ENCODE measurements around the gene CDK3. TPM values are rescaled to one million over a fixed set of nuclear protein-coding genes. Genes with fewer than 3 reads are reported as not detected.
"Not testable (repeated sequence)": the region's sequence is repeated elsewhere in the genome, so short reads cannot be mapped to it uniquely, and the experiment has no call there.

The CDK3 gene
- total RNA-seq = 1 to 10 TPM; 2.4 to 6.6 (median 3.6) TPM

- intact Hi-C loops (cut with DNase I) = no loop called here
- H3K9me3 ChIP-seq = no peaks in the 10 kb centered on the region
- no peak for DNase-seq
- H3K4me3 ChIP-seq = no peak within 1 kb of the TSS
- H3K36me3 ChIP-seq = peaks cover 0 to 49% (median 0%) of the 10 kb centered on the region in 3 donors
- peak within 1 kb of the TSS in 3 of 4 donors; percentile 35 to 46 (median 38) for H3K27ac ChIP-seq
- H3K4me1 ChIP-seq = peaks cover 11 to 53% (median 26%) of the 10 kb centered on the region in 3 donors
- 40 to 53% methylated on average over 5 of the region's 21 CpGs for WGBS, 2 donors
- no peaks in the 10 kb centered on the region for H3K27me3 ChIP-seq
- TF ChIP-seq POLR2A (IDR thresholded peaks at IDR 0.05) (no peak), CTCF (IDR thresholded peaks at IDR 0.05) (no peak)
Observed at GRCh38 chr17:76000755-76001521, at the start of gene CDK3. Gene CDK3, plus strand, starts transcription at chr17:76000855. Its CDS starts 571 bp downstream, at chr17:76001426.

GRCh38 chr17:75950855-75951554 is 49.6 kb upstream of the CDK3 start:
- Histone ChIP-seq H3K36me3 (peaks cover 47 to 100% (median 65%) of the 10 kb centered on the region in 3 donors), H3K9me3 (no peaks in the 10 kb centered on the region), H3K4me1 (no peaks in the 10 kb centered on the region), H3K27me3 (no peaks in the 10 kb centered on the region), H3K27ac (no peak overlapping the region), H3K4me3 (no peak overlapping the region)
- 73 to 92% methylated on average over 7 to 8 of the region's 8 CpGs for WGBS, 2 donors
- DNase-seq = no peak
- TF ChIP-seq POLR2A (IDR thresholded peaks at IDR 0.05) = no peak
- intact Hi-C loops (cut with DNase I) = no loop called here

GRCh38 chr17:75959051-75959838 is 41.4 kb upstream of the CDK3 start:
- Histone ChIP-seq H3K36me3 (peaks cover 17 to 77% (median 18%) of the 10 kb centered on the region in 3 donors), H3K27me3 (no peaks in the 10 kb centered on the region), H3K9me3 (no peaks in the 10 kb centered on the region), H3K4me1 (peaks cover 0 to 3% (median 0%) of the 10 kb centered on the region in 3 donors), H3K27ac (no peak overlapping the region), H3K4me3 (no peak overlapping the region)
- no peak for TF ChIP-seq CTCF (IDR thresholded peaks at IDR 0.05)
- TF ChIP-seq POLR2A (IDR thresholded peaks at IDR 0.05) = no peak
- 69 to 75% methylated on average over 8 of the region's 8 CpGs for WGBS, 2 donors
- intact Hi-C loops (cut with DNase I) = no loop called here
- no peak for DNase-seq

GRCh38 chr17:75959839-75960511 is 40.7 kb upstream of the CDK3 start:
- H3K4me1 ChIP-seq = peaks cover 0 to 3% (median 0%) of the 10 kb centered on the region in 3 donors
- 88 to 93% methylated on average over 11 of the region's 11 CpGs for WGBS, 2 donors
- no peak overlapping the region for H3K4me3 ChIP-seq
- peaks cover 12 to 75% (median 13%) of the 10 kb centered on the region in 3 donors for H3K36me3 ChIP-seq
- no peak for DNase-seq
- TF ChIP-seq CTCF (IDR thresholded peaks at IDR 0.05) (no peak), POLR2A (IDR thresholded peaks at IDR 0.05) (no peak)
- H3K9me3 ChIP-seq = no peaks in the 10 kb centered on the region
- intact Hi-C loops (cut with DNase I) = no loop called here
- H3K27me3 ChIP-seq = no peaks in the 10 kb centered on the region
- H3K27ac ChIP-seq = no peak overlapping the region

- TF ChIP-seq CTCF (IDR thresholded peaks at IDR 0.05) (no peak), POLR2A (IDR thresholded peaks at IDR 0.05) (no peak)
- Histone ChIP-seq H3K27ac (no peak overlapping the region), H3K36me3 (peaks cover 0 to 68% (median 0%) of the 10 kb centered on the region in 3 donors), H3K27me3 (no peaks in the 10 kb centered on the region), H3K4me3 (no peak overlapping the region), H3K9me3 (no peaks in the 10 kb centered on the region), H3K4me1 (peaks cover 0 to 3% (median 0%) of the 10 kb centered on the region in 3 donors)
- 85 to 88% methylated on average over 6 of the region's 6 CpGs for WGBS, 2 donors
- no peak for DNase-seq
- intact Hi-C loops (cut with DNase I) = no loop called here
Observed at GRCh38 chr17:75965468-75965867, 35.2 kb upstream of the CDK3 start.

GRCh38 chr17:75969044-75969443 is 31.6 kb upstream of the CDK3 start:
- H3K27ac ChIP-seq; intact Hi-C loops (cut with DNase I); H3K27me3 ChIP-seq; DNase-seq; H3K4me3 ChIP-seq; H3K4me1 ChIP-seq; H3K9me3 ChIP-seq: not testable (repeated sequence)
- WGBS, 2 donors = 98% methylated on average over 8 to 10 of the region's 10 CpGs
- peaks cover 0 to 77% (median 0%) of the 10 kb centered on the region in 3 donors for H3K36me3 ChIP-seq

All from esophagus squamous epithelium (tissue), 5 donors.